ENCODE measurements around the gene PRR14L. TPM values are rescaled to one million over a fixed set of nuclear protein-coding genes. Genes with fewer than 3 reads are reported as not detected.
"Not testable (repeated sequence)": the region's sequence is repeated elsewhere in the genome, so short reads cannot be mapped to it uniquely, and the experiment has no call there.

Gene PRR14L
- polyA plus RNA-seq, 1 of the 3 experiments (the other 2 are of a cell fraction): 5.9 TPM

GRCh38 chr22:31758860-31759259 is 8.9 kb upstream of the PRR14L start:
- H3K9me3 ChIP-seq; H3K9me2 ChIP-seq; H4K20me1 ChIP-seq (ENCODE audit: insufficient read depth); H3K79me2 ChIP-seq (ENCODE audit: insufficient read depth); H3K4me2 ChIP-seq; H3K27ac ChIP-seq (ENCODE audit: low read depth in 2 of 2, low read length in 1 of 2); DNase-seq; H3K9ac ChIP-seq; H3K27me3 ChIP-seq (ENCODE audit: insufficient read depth); H2AFZ ChIP-seq (ENCODE audit: low read depth); H3F3A ChIP-seq (replicated peaks; ENCODE audit: insufficient read depth); H3K4me3 ChIP-seq (ENCODE audit: low read depth in 2 of 2, low read length in 1 of 2): not testable (repeated sequence)
- ChIA-PET POLR2A (interaction anchor here (0.8 kb wide), 1 partner anchor 122 kb away, joined by 3 read pairs; no protein-coding TSS in a partner anchor), CTCF (interaction anchor here (0.8 kb wide), 1 partner anchor 211 kb away, joined by 3 read pairs; no protein-coding TSS in a partner anchor)
- Histone ChIP-seq H3K36me3 (replicated peaks in 1 of 2; ENCODE audit: control insufficient read depth in 1 of 2, insufficient read depth in 2 of 2, low read length in 1 of 2) (peaks cover 7 to 15% of the 10 kb centered on the region in 2 experiments), H3K4me1 (ENCODE audit: control insufficient read depth in 1 of 2, insufficient read depth in 2 of 2, low read depth in 1 of 2, low read length in 1 of 2) (peaks cover 0 to 11% of the 10 kb centered on the region in 2 experiments; a peak in 2 of 4 replicates)
- WGBS (ENCODE audit: low lambda C conversion rate): 86% methylated on average over 5 of the region's 5 CpGs

- H3K9ac ChIP-seq: no peak overlapping the region
- H3K9me2 ChIP-seq: no peaks in the 10 kb centered on the region
- H3F3A ChIP-seq (replicated peaks; ENCODE audit: insufficient read depth): peaks cover 12% of the 10 kb centered on the region
- H3K27me3 ChIP-seq (ENCODE audit: insufficient read depth): no peaks in the 10 kb centered on the region
- peaks cover 6% of the 10 kb centered on the region for H3K79me2 ChIP-seq (ENCODE audit: insufficient read depth)
- ChIA-PET CTCF (no interaction called here), POLR2A (no interaction called here)
- H4K20me1 ChIP-seq (ENCODE audit: insufficient read depth): no peaks in the 10 kb centered on the region
- H2AFZ ChIP-seq (ENCODE audit: low read depth): no peak overlapping the region
- no peak overlapping the region for H3K27ac ChIP-seq (ENCODE audit: low read depth in 2 of 2, low read length in 1 of 2)
- peaks cover 7 to 12% of the 10 kb centered on the region in 2 experiments for H3K36me3 ChIP-seq (replicated peaks in 1 of 2; ENCODE audit: control insufficient read depth in 1 of 2, insufficient read depth in 2 of 2, low read length in 1 of 2)
- no peak for DNase-seq
- no peaks in the 10 kb centered on the region for H3K9me3 ChIP-seq
- TF ChIP-seq GABPA (IDR thresholded peaks at IDR 0.05; ENCODE audit: low read depth) (no peak), POLR2AphosphoS5 (IDR thresholded peaks at IDR 0.05; ENCODE audit: low read depth, low read length) (no peak), SMC3 (IDR thresholded peaks at IDR 0.05; ENCODE audit: low read depth, low read length) (no peak), REST (IDR thresholded peaks at IDR 0.05; ENCODE audit: low read depth, low read length) (no peak), PBX3 (IDR thresholded peaks at IDR 0.05) (no peak), CTCF (IDR thresholded peaks at IDR 0.05) (no peak), FOXJ3 (CRISPR knock-in tag; IDR thresholded peaks at IDR 0.05) (no peak), GATA2 (CRISPR knock-in tag; IDR thresholded peaks at IDR 0.05) (no peak), MAX (IDR thresholded peaks at IDR 0.05; ENCODE audit: low read depth) (no peak), JUND (IDR thresholded peaks at IDR 0.05) (no peak), RFX5 (IDR thresholded peaks at IDR 0.05; ENCODE audit: low read length) (no peak), EP300 (IDR thresholded peaks at IDR 0.05; ENCODE audit: borderline replicate concordance in 1 of 2, low read depth in 1 of 2, low read length in 1 of 2) (no peak), USF1 (IDR thresholded peaks at IDR 0.05; ENCODE audit: borderline replicate concordance, low read depth) (no peak), NFIC (IDR thresholded peaks at IDR 0.05; ENCODE audit: borderline replicate concordance) (no peak), YY1 (IDR thresholded peaks at IDR 0.05; ENCODE audit: low read depth) (no peak), TEAD4 (IDR thresholded peaks at IDR 0.05; ENCODE audit: borderline replicate concordance, insufficient read depth) (no peak), MEF2A (IDR thresholded peaks at IDR 0.05; ENCODE audit: borderline replicate concordance, low read depth) (no peak)
- peaks cover 0 to 22% of the 10 kb centered on the region in 2 experiments; a peak in 3 of 4 replicates for H3K4me1 ChIP-seq (ENCODE audit: control insufficient read depth in 1 of 2, insufficient read depth in 2 of 2, low read depth in 1 of 2, low read length in 1 of 2)
- H3K4me3 ChIP-seq (ENCODE audit: low read depth in 2 of 2, low read length in 1 of 2): no peak overlapping the region
- 100% methylated on average over 1 of the region's 1 CpG for WGBS (ENCODE audit: low lambda C conversion rate)
- no peak overlapping the region for H3K4me2 ChIP-seq
Observed at GRCh38 chr22:31757265-31757664, 7.3 kb upstream of the PRR14L start.
